Measurements from ENCODE around the gene KSR1. TPM values are rescaled to one million over a fixed set of nuclear protein-coding genes. Genes with fewer than 3 reads are reported as not detected.

KSR1 gene
- total and polyA plus RNA-seq, 9 of the 15 experiments (the other 6 are each of a cell fraction or from before 2014, with no cell fraction given): 1.4 to 51.7 (median 18.4) TPM

DNA sequence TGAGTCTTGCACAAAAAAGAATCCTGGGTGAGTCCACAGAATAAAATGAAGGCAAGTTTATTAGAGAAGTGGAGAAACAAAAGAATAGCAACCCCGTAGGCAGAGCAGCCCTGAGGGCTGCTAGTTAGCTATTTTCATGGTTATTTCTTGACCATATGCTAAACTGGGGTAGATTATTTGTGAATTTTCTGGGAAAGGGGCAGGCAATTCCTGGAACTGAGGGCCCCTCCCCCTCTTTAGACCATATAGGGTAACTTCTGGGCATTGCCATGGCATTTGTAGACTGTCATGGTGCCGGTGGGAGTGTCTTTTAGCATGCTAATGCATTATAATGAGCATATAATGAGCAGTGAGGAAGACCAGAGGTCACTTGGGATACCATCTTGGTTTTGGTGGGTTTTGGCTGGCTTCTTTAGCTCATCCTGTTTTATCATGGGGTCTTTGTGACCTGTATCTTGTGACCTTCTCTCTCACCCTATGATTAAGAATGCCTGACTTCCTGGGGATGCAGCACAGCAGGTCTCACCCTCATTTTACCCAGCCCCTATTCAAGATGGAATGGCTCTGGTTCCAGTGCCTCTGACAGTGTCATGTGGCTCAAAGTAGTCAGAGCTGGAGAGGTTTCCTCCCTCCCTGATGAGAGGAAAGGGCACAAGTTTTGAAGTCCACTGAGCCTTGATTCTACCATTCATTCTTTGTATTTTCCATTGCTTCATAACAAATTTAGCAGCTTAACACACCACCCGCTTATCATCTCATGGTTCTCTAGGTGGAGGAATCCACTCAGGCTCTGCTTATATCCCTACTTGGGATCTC is 119.1 kb downstream of the KSR1 start:
- H3K9me1 ChIP-seq (ENCODE audit: control insufficient read depth, insufficient read depth, low read length): peaks cover 4% of the 10 kb centered on the region
- DNase-seq (ENCODE audit: extremely low read depth in 1 of 4, low spot score in 3 of 4) (peak in 1 of 4 experiments; percentile 83), FAIRE-seq (peak; percentile 57), ATAC-seq (peak; percentile 3)
- H3K9ac ChIP-seq (ENCODE audit: insufficient read depth in 1 of 2, low read depth in 2 of 2, low read length in 2 of 2): peak overlapping the region; percentile 80 to 82; a peak in 3 of 4 replicates
- in situ Hi-C loops (cut with MboI): no loop called here
- intact Hi-C loops (cut with micrococcal nuclease): loop anchor here (2.0 to 10.0 kb wide), 5 partner anchors 47 to 491 kb away; partner anchors contain the start of gene KSR1
- no TSS peak for BruUV-seq (replicated peaks)
- peaks cover 67 to 98% of the 10 kb centered on the region in 2 experiments for H3K4me1 ChIP-seq (replicated peaks in 1 of 2; ENCODE audit: control insufficient read depth in 2 of 2, insufficient read depth in 2 of 2, low read length in 2 of 2)
- peaks cover 26% of the 10 kb centered on the region; the same call in 2 of the 3 replicates for H3K36me3 ChIP-seq (ENCODE audit: control insufficient read depth, insufficient read depth, low read length)
- H3K27ac ChIP-seq (ENCODE audit: extremely low read depth, low read depth, low read length): peak overlapping the region; percentile 92
- peak overlapping the region; percentile 28 for H3K4me3 ChIP-seq
- H3K9me3 ChIP-seq (replicated peaks; ENCODE audit: control insufficient read depth, insufficient read depth, low read depth, low read length): no peaks in the 10 kb centered on the region
- H3K79me2 ChIP-seq (ENCODE audit: control insufficient read depth, insufficient read depth, low read length): peaks cover 93% of the 10 kb centered on the region
- CTCF ChIA-PET (ENCODE audit: low intra/inter-chr PET ratio): interaction anchor here (0.9 kb wide), 1 partner anchor 222 kb away, joined by 3 read pairs; no protein-coding TSS in a partner anchor
- H4K20me1 ChIP-seq (replicated peaks; ENCODE audit: control insufficient read depth, insufficient read depth, low read length): no peaks in the 10 kb centered on the region
- no peaks in the 10 kb centered on the region for H3K27me3 ChIP-seq (ENCODE audit: control insufficient read depth in 2 of 2, insufficient read depth in 2 of 2, low read length in 2 of 2)
- 17% methylated on average over 3 of the region's 3 CpGs for whole genome bisulfite sequencing (ENCODE audit: insufficient coverage, low coverage, missing lambda C conversion rate)
- H2AFZ ChIP-seq (ENCODE audit: low read depth, low read length): 0 out of 2 replicates have a peak overlapping the region, but pooled peaks have one; percentile 2
- peak overlapping the region; percentile 78 for H3K4me2 ChIP-seq (ENCODE audit: insufficient read depth, low read length)
- POLR2A ChIA-PET: interaction anchor here (0.7 to 2.2 kb wide), 13 partner anchors 9 to 742 kb away, joined by 3 to 6 read pairs (median 4); partner anchors contain the start of gene WSB1
- TF ChIP-seq BACH1 (tag; IDR thresholded peaks at IDR 0.05) (peak; percentile 96), ZBTB34 (CRISPR knock-in tag; IDR thresholded peaks at IDR 0.05) (peak; percentile 74; the same call in 1 of the 2 replicates), MCM2 (IDR thresholded peaks at IDR 0.05; ENCODE audit: low read depth) (no peak), ARID1B (IDR thresholded peaks at IDR 0.05) (0 out of 2 replicates have a peak, but pooled peaks have one; percentile 31), SRSF1 (IDR thresholded peaks at IDR 0.05; ENCODE audit: low read depth, low read length) (no peak), MITF (IDR thresholded peaks at IDR 0.05) (no peak), NR2C2 (CRISPR knock-in tag; IDR thresholded peaks at IDR 0.05) (no peak), NR2C2 (tag; IDR thresholded peaks at IDR 0.05) (peak; percentile 87), KDM2B (CRISPR knock-in tag; IDR thresholded peaks at IDR 0.05) (no peak), HLTF (IDR thresholded peaks at IDR 0.05) (no peak), IRF9 (tag; IDR thresholded peaks at IDR 0.05) (peak; percentile 93), BCOR (IDR thresholded peaks at IDR 0.05) (no peak), STAT5B (CRISPR knock-in tag; IDR thresholded peaks at IDR 0.05) (no peak; the same call in 1 of the 2 replicates), KLF1 (tag; IDR thresholded peaks at IDR 0.05) (no peak; the same call in 1 of the 2 replicates)
- TF ChIP-seq, protein P1, sequence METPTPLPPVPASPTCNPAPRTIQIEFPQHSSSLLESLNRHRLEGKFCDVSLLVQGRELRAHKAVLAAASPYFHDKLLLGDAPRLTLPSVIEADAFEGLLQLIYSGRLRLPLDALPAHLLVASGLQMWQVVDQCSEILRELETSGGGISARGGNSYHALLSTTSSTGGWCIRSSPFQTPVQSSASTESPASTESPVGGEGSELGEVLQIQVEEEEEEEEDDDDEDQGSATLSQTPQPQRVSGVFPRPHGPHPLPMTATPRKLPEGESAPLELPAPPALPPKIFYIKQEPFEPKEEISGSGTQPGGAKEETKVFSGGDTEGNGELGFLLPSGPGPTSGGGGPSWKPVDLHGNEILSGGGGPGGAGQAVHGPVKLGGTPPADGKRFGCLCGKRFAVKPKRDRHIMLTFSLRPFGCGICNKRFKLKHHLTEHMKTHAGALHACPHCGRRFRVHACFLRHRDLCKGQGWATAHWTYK (CRISPR knock-in tag; IDR thresholded peaks at IDR 0.05): peak; percentile 98
